Neural cell (in vitro differentiated cells): ENCODE results near the gene KIF5C. TPM values are rescaled to one million over a fixed set of nuclear protein-coding genes. Genes with fewer than 3 reads are reported as not detected.

Experiments
- H2AFZ ChIP-seq: fragments of 200-600, 300-800 bp; sonication (generic), shearing (Covaris generic); 2 replicates; pipeline ENCODE4 v1.6.0; 2014; ENCODE audit warnings: low read depth, mild to moderate bottlenecking, antibody characterized with exemption, low read length, moderate library complexity
- H3F3A ChIP-seq: fragments of 200-600 bp; shearing (Covaris generic); 2 replicates; pipeline ENCODE4 v1.6.1; 2016; ENCODE audit warnings: mild to moderate bottlenecking, moderate library complexity, mixed read lengths, antibody characterized with exemption, low read length; ENCODE audit not compliant: insufficient read depth, poor library complexity, severe bottlenecking
- H3K27ac ChIP-seq: fragments of 200-600, 300-800 bp; sonication (generic), shearing (Covaris generic); 2 replicates; pipeline ENCODE4 v1.5.1; 2014; ENCODE audit warnings: mild to moderate bottlenecking, low read length, moderate library complexity
- H3K27me3 ChIP-seq: fragments of 300-800, 200-600 bp; sonication (generic), shearing (Covaris generic); 2 replicates; pipeline ENCODE4 v1.6.0; 2014; ENCODE audit warnings: mild to moderate bottlenecking, low read depth, low read length, moderate library complexity; ENCODE audit not compliant: insufficient read depth
- H3K36me3 ChIP-seq: fragments of 300-800, 200-600 bp; sonication (generic), shearing (Covaris generic); 2 replicates; pipeline ENCODE4 v1.5.1; 2014; ENCODE audit warnings: mild to moderate bottlenecking, antibody characterized with exemption, low read length, moderate library complexity; ENCODE audit not compliant: insufficient read depth
- H3K4me2 ChIP-seq: fragments of 300-800, 200-600 bp; sonication (generic), shearing (Covaris generic); 2 replicates; pipeline ENCODE4 v1.6.0; 2014; ENCODE audit warnings: mild to moderate bottlenecking, low read length
- H3K4me3 ChIP-seq: fragments of 300-800, 200-600 bp; sonication (generic), shearing (Covaris generic); 2 replicates; pipeline ENCODE4 v1.5.1; 2014; ENCODE audit warnings: mild to moderate bottlenecking, low read length, moderate library complexity
- H3K79me2 ChIP-seq: fragments of 200-600 bp; shearing (Covaris generic); replicated peaks from 2 replicates; pipeline ENCODE4 v1.6.0; 2014; ENCODE audit warnings: mild to moderate bottlenecking, low read length, moderate library complexity; ENCODE audit not compliant: insufficient read depth
- H3K9ac ChIP-seq: fragments of 300-800, 200-600 bp; sonication (generic), shearing (Covaris generic); 2 replicates; pipeline ENCODE4 v1.6.1; 2016; ENCODE audit warnings: mild to moderate bottlenecking, low read length, mixed read lengths
- H3K9me2 ChIP-seq: fragments of 200-600 bp; shearing (Covaris generic); 2 replicates; pipeline ENCODE4 v1.6.1; 2016; ENCODE audit warnings: mild to moderate bottlenecking, low read length, mixed read lengths; ENCODE audit not compliant: insufficient read depth
- H3K9me3 ChIP-seq: fragments of 200-600, 300-800 bp; sonication (generic), shearing (Covaris generic); 2 replicates; pipeline ENCODE4 v1.6.1; 2016; ENCODE audit warnings: mild to moderate bottlenecking, mixed run types, low read length, moderate library complexity, mixed read lengths
- H4K20me1 ChIP-seq: fragments of 200-600 bp; shearing (Covaris generic); 2 replicates; pipeline ENCODE4 v1.6.1; 2016; ENCODE audit warnings: mild to moderate bottlenecking, mixed run types; ENCODE audit not compliant: insufficient read depth
- EP300 ChIP-seq: fragments of 450-650 bp; conservative IDR thresholded peaks from 2 replicates; pipeline ENCODE4 v1.6.1; 2014; ENCODE audit warnings: antibody characterized with exemption, mild to moderate bottlenecking, moderate library complexity; ENCODE audit not compliant: poor library complexity, severe bottlenecking
- EZH2 ChIP-seq: fragments of 200-600, 300-800 bp; shearing (Covaris generic), sonication (generic); IDR thresholded peaks from 2 replicates; pipeline ENCODE4 v1.6.1; 2014; ENCODE audit warnings: antibody characterized with exemption, low read length, borderline replicate concordance, mild to moderate bottlenecking; ENCODE audit not compliant: insufficient read depth, poor library complexity, severe bottlenecking
- MXI1 ChIP-seq: fragments of 450-650 bp; conservative IDR thresholded peaks from 2 replicates; pipeline ENCODE4 v1.6.1; 2014; ENCODE audit warnings: antibody characterized with exemption, mild to moderate bottlenecking; ENCODE audit not compliant: poor library complexity, severe bottlenecking
- POLR2AphosphoS5 ChIP-seq: IDR thresholded peaks from 2 replicates; pipeline ENCODE4 v1.6.1; 2012
- RAD21 ChIP-seq: fragments of 450-650 bp; conservative IDR thresholded peaks from 2 replicates; pipeline ENCODE4 v1.6.1; 2014; ENCODE audit warnings: antibody characterized with exemption, mild to moderate bottlenecking, moderate library complexity
- SMC3 ChIP-seq: fragments of 450-650 bp; conservative IDR thresholded peaks from 2 replicates; pipeline ENCODE4 v1.6.1; 2014; ENCODE audit warnings: antibody characterized with exemption, mild to moderate bottlenecking, moderate library complexity; ENCODE audit not compliant: poor library complexity
- TAF1 ChIP-seq: IDR thresholded peaks from 2 replicates; pipeline ENCODE4 v1.6.1; 2012; ENCODE audit warnings: low read depth
- polyA plus RNA-seq: library from polyadenylated mRNA; depleted of rRNA; stranded (reverse); fragments of >200 nt; gene quantifications from 2 replicates; pipeline ENCODE4 v1.2.3, GENCODE V29; 2014
- TF ChIP-seq, protein P1 (sequence below): fragments of 450-650 bp; IDR thresholded peaks from 2 replicates; pipeline ENCODE4 v1.5.1; 2014; ENCODE audit warnings: antibody characterized with exemption, mild to moderate bottlenecking, moderate library complexity; ENCODE audit not compliant: poor library complexity, severe bottlenecking
- TF ChIP-seq, protein P2 (sequence below): IDR thresholded peaks from 2 replicates; pipeline ENCODE4 v1.6.1; 2012; ENCODE audit warnings: borderline replicate concordance

The KIF5C gene
- polyA plus RNA-seq, 1 donor from 2014 or later: 527 TPM

DNA sequence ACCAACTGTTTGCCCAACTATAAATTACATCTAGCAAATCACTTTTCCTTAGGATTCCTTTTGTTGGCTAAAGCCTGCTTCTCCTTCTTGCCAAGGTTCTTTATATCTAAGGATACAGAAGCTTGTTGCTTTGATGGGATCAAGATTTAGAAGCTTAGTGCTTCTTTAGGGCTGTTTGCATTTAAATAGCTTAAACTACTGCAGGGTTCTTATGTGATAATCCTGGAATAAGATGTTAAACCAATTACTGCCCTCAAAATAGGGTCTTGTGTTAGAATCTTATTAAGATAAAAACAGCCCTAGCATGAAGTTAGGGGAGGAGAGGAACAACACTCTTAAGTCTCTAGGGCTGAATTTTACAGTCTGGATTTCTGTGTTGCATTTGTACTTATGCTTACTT lies 64.2 kb downstream of the KIF5C start:
- peaks cover 27% of the 10 kb centered on the region for H3K36me3 ChIP-seq
- no peak overlapping the region for H3K4me3 ChIP-seq
- H3F3A ChIP-seq: no peaks in the 10 kb centered on the region
- no peaks in the 10 kb centered on the region for H4K20me1 ChIP-seq
- TF ChIP-seq TAF1 (no peak), MXI1 (no peak), EP300 (no peak)
- TF ChIP-seq, protein P1, sequence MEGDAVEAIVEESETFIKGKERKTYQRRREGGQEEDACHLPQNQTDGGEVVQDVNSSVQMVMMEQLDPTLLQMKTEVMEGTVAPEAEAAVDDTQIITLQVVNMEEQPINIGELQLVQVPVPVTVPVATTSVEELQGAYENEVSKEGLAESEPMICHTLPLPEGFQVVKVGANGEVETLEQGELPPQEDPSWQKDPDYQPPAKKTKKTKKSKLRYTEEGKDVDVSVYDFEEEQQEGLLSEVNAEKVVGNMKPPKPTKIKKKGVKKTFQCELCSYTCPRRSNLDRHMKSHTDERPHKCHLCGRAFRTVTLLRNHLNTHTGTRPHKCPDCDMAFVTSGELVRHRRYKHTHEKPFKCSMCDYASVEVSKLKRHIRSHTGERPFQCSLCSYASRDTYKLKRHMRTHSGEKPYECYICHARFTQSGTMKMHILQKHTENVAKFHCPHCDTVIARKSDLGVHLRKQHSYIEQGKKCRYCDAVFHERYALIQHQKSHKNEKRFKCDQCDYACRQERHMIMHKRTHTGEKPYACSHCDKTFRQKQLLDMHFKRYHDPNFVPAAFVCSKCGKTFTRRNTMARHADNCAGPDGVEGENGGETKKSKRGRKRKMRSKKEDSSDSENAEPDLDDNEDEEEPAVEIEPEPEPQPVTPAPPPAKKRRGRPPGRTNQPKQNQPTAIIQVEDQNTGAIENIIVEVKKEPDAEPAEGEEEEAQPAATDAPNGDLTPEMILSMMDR: no peak
- no peaks in the 10 kb centered on the region for H3K27me3 ChIP-seq
- no peak overlapping the region for H2AFZ ChIP-seq
- no peak overlapping the region for H3K4me2 ChIP-seq
- no peak overlapping the region for H3K9ac ChIP-seq
- H3K27ac ChIP-seq: no peak overlapping the region
- no peaks in the 10 kb centered on the region for H3K9me2 ChIP-seq
- H3K9me3 ChIP-seq: no peaks in the 10 kb centered on the region
- no peaks in the 10 kb centered on the region for H3K79me2 ChIP-seq

DNA sequence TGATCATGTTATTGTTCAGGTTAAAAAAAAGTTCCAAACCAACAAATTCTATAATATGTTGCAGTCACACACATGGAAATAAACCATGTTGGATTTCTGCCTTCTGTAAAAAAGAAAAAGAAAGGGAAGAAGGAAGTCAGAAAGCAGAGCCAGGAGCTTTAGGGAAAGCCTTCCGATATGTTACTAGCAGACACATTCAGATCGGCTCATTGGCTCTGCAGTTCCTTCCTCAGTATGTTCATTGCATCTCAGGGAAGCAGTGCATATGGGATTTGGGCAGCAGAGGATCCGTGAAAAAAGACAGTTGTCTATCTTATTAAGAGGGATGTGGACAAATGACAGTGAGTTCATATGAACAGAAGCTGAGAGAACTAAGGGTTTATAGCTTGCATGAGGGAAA lies 68.1 kb downstream of the KIF5C start:
- peaks cover 6% of the 10 kb centered on the region for H3K9me3 ChIP-seq
- H4K20me1 ChIP-seq: peaks cover 3% of the 10 kb centered on the region
- H3K4me2 ChIP-seq: no peak overlapping the region
- no peaks in the 10 kb centered on the region for H3K9me2 ChIP-seq
- no peaks in the 10 kb centered on the region for H3F3A ChIP-seq
- peaks cover 2% of the 10 kb centered on the region for H3K79me2 ChIP-seq
- no peaks in the 10 kb centered on the region for H3K27me3 ChIP-seq
- H3K27ac ChIP-seq: no peak overlapping the region
- TF ChIP-seq RAD21 (no peak), EP300 (no peak), MXI1 (no peak), SMC3 (no peak), TAF1 (no peak), POLR2AphosphoS5 (no peak), EZH2 (no peak)
- TF ChIP-seq, protein P2, sequence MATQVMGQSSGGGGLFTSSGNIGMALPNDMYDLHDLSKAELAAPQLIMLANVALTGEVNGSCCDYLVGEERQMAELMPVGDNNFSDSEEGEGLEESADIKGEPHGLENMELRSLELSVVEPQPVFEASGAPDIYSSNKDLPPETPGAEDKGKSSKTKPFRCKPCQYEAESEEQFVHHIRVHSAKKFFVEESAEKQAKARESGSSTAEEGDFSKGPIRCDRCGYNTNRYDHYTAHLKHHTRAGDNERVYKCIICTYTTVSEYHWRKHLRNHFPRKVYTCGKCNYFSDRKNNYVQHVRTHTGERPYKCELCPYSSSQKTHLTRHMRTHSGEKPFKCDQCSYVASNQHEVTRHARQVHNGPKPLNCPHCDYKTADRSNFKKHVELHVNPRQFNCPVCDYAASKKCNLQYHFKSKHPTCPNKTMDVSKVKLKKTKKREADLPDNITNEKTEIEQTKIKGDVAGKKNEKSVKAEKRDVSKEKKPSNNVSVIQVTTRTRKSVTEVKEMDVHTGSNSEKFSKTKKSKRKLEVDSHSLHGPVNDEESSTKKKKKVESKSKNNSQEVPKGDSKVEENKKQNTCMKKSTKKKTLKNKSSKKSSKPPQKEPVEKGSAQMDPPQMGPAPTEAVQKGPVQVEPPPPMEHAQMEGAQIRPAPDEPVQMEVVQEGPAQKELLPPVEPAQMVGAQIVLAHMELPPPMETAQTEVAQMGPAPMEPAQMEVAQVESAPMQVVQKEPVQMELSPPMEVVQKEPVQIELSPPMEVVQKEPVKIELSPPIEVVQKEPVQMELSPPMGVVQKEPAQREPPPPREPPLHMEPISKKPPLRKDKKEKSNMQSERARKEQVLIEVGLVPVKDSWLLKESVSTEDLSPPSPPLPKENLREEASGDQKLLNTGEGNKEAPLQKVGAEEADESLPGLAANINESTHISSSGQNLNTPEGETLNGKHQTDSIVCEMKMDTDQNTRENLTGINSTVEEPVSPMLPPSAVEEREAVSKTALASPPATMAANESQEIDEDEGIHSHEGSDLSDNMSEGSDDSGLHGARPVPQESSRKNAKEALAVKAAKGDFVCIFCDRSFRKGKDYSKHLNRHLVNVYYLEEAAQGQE: no peak
- TF ChIP-seq, protein P1: no peak
- no peak overlapping the region for H2AFZ ChIP-seq
- no peak overlapping the region for H3K9ac ChIP-seq
- no peak overlapping the region for H3K4me3 ChIP-seq
- peaks cover 40% of the 10 kb centered on the region for H3K36me3 ChIP-seq
